ENCODE data around the gene QSOX2.

Gene QSOX2

GRCh38 chr9:136199391-136200288 is 46.0 kb downstream of the QSOX2 start:
- DNase-seq: no peak

- no peak for DNase-seq
Measured at GRCh38 chr9:136198605-136199083, 47.0 kb downstream of the QSOX2 start.

GRCh38 chr9:136197930-136198604 is 47.5 kb downstream of the QSOX2 start:
- DNase-seq: no peak

- DNase-seq: no peak
Measured at GRCh38 chr9:136197084-136197875, 48.3 kb downstream of the QSOX2 start.

GRCh38 chr9:136196404-136197083 is 49.1 kb downstream of the QSOX2 start:
- DNase-seq: no peak

- DNase-seq: no peak
Measured at GRCh38 chr9:136194540-136194939, 51.1 kb downstream of the QSOX2 start.

- no peak for DNase-seq
Measured at GRCh38 chr9:136193891-136194279, 51.7 kb downstream of the QSOX2 start.

- no peak for DNase-seq
Measured at GRCh38 chr9:136193127-136193890, 52.3 kb downstream of the QSOX2 start.

GRCh38 chr9:136192289-136193126 is 53.1 kb downstream of the QSOX2 start:
- DNase-seq: no peak

- DNase-seq: no peak
Measured at GRCh38 chr9:136191960-136192286, 53.7 kb downstream of the QSOX2 start.

- no peak for DNase-seq
Measured at GRCh38 chr9:136191099-136191959, 54.3 kb downstream of the QSOX2 start.

GRCh38 chr9:136190656-136191055 is 55.0 kb downstream of the QSOX2 start:
- DNase-seq: no peak

GRCh38 chr9:136190237-136190601 is 55.4 kb downstream of the QSOX2 start:
- DNase-seq: no peak

GRCh38 chr9:136189394-136190236 is 56.0 kb downstream of the QSOX2 start:
- no peak for DNase-seq

- DNase-seq: no peak
Measured at GRCh38 chr9:136187683-136188586, 57.7 kb downstream of the QSOX2 start.

- DNase-seq: no peak
Measured at GRCh38 chr9:136187197-136187596, 58.4 kb downstream of the QSOX2 start.

- no peak for DNase-seq
Measured at GRCh38 chr9:136186386-136186785, 59.2 kb downstream of the QSOX2 start.

Data from HCEC 1CT (cell line).